HG03064 (cell line): ENCODE measurements around the gene VCP.

Experiments used
- ATAC-seq: cut with Tn5 transposase; IDR thresholded peaks from one replicate; pipeline ENCODE4 v1.9.1; 2021; ENCODE audit warnings: low read depth; ENCODE audit not compliant: unreplicated experiment

The VCP gene

GRCh38 chr9:35104586-35104985, 32.2 kb upstream of the VCP start:
- no peak for ATAC-seq

GRCh38 chr9:35103660-35104191, 31.3 kb upstream of the VCP start:
- no peak for ATAC-seq

- peak; percentile 95 for ATAC-seq
Measured at GRCh38 chr9:35102769-35103659, 30.6 kb upstream of the VCP start, which contains the start of gene STOML2. Gene STOML2 (minus strand): TSS chr9:35103131. CDS start chr9:35103094, 37 bp downstream.

GRCh38 chr9:35102465-35102768, 30.0 kb upstream of the VCP start:
- ATAC-seq: no peak

- no peak for ATAC-seq
Measured at GRCh38 chr9:35097573-35097972, 25.1 kb upstream of the VCP start.

- ATAC-seq: peak; percentile 85
Measured at GRCh38 chr9:35096035-35096849, 23.8 kb upstream of the VCP start, which contains the start of gene PIGO. Gene PIGO (minus strand): TSS chr9:35096591. CDS start chr9:35095565, 1,026 bp downstream.

- no peak for ATAC-seq
Measured at GRCh38 chr9:35091536-35091935, 19.1 kb upstream of the VCP start.

GRCh38 chr9:35089434-35089833, 17.0 kb upstream of the VCP start:
- no peak for ATAC-seq

- no peak for ATAC-seq
Measured at GRCh38 chr9:35085078-35085477, 12.7 kb upstream of the VCP start.

- ATAC-seq: peak; percentile 79
Measured at GRCh38 chr9:35079426-35080341, 7.3 kb upstream of the VCP start, which contains the start of gene FANCG. Gene FANCG (minus strand): TSS chr9:35079942. CDS start chr9:35079524, 418 bp downstream.

- ATAC-seq: peak; percentile 3
Measured at GRCh38 chr9:35079041-35079425, 6.6 kb upstream of the VCP start.

GRCh38 chr9:35078066-35078465, 5.6 kb upstream of the VCP start:
- ATAC-seq: no peak

GRCh38 chr9:35076848-35077247, 4.4 kb upstream of the VCP start:
- ATAC-seq: no peak

- ATAC-seq: no peak
Measured at GRCh38 chr9:35075358-35075757, 2.9 kb upstream of the VCP start.

- no peak for ATAC-seq
Measured at GRCh38 chr9:35074791-35075190, 2.4 kb upstream of the VCP start.

- ATAC-seq: no peak
Measured at GRCh38 chr9:35074141-35074540, 1.7 kb upstream of the VCP start.

GRCh38 chr9:35073279-35073612, 821 bp upstream of the VCP start:
- ATAC-seq: no peak

GRCh38 chr9:35071814-35072460, 488 bp downstream of the VCP start:
- ATAC-seq: peak; percentile 48

GRCh38 chr9:35070823-35071813, 1.3 kb downstream of the VCP start:
- ATAC-seq: no peak
